B cell (primary cell): ENCODE data around the gene ACOXL. TPM values are rescaled to one million over a fixed set of nuclear protein-coding genes. Genes with fewer than 3 reads are reported as not detected.

ENCODE experiments used
- ATAC-seq: fragments of 200-7000 bp; cut with Tn5 transposase; one replicate; pipeline ENCODE4 v1.10.0; 2021; ENCODE audit warnings: low read depth, mild to moderate bottlenecking, moderate number of reproducible peaks, moderate library complexity
- CTCF ChIA-PET: fragments of 350-600 bp; sonication (Branson Sonifier 250); formaldehyde crosslinking; loops from one replicate; lab custom pipeline; 2021; ENCODE audit warnings: antibody characterized with exemption, inconsistent platforms; lab: Charles Lee
- POLR2A ChIA-PET: fragments of 350-600 bp; sonication (Branson Sonifier 250); formaldehyde crosslinking; loops from one replicate; lab custom pipeline; 2021; ENCODE audit warnings: antibody characterized with exemption; lab: Charles Lee
- DNase-seq: peaks from one replicate; pipeline ENCODE4 v3.0.0; 2013
- H2AFZ ChIP-seq: 2 replicates; pipeline ENCODE4 v1.6.1; 2012; ENCODE audit warnings: mild to moderate bottlenecking, low read depth, low read length; ENCODE audit not compliant: insufficient read depth, poor library complexity, severe bottlenecking
- H3K27ac ChIP-seq, 2 donors: 1 replicate in 1 of 2; 2 replicates in 1 of 2; pipeline ENCODE4 v1.5.1; 2012 to 2013; ENCODE audit warnings: low read length in 2 of 2, mild to moderate bottlenecking in 2 of 2, moderate library complexity in 1 of 2
- H3K27me3 ChIP-seq, 4 experiments: fragments of 200-600 bp in 1 of 4; sonication (generic) in 1 of 4; replicated peaks in 1 of 4; 1 replicate in 2 of 4; 2 replicates in 2 of 4; pipeline versions ENCODE4 v1.6.1 to v1.7.0; 2013 to 2016; ENCODE audit warnings: low read length in 3 of 4, mild to moderate bottlenecking in 2 of 4, mixed read lengths in 1 of 4, moderate library complexity in 1 of 4; ENCODE audit not compliant: insufficient read depth in 4 of 4, control insufficient read depth in 3 of 4; ENCODE audit errors: control extremely low read depth in 1 of 4
- H3K36me3 ChIP-seq, 2 experiments: replicated peaks in 1 of 2; 1 replicate in 1 of 2; 2 replicates in 1 of 2; pipeline versions ENCODE4 v1.6.1 to v1.7.1; 2013; ENCODE audit warnings: low read length in 1 of 2; ENCODE audit not compliant: insufficient read depth in 2 of 2, control insufficient read depth in 1 of 2; ENCODE audit errors: control extremely low read depth in 1 of 2, extremely low read depth in 1 of 2
- H3K4me1 ChIP-seq, 2 donors: fragments of 200-600 bp in 1 of 2; sonication (generic) in 1 of 2; 1 replicate in 1 of 2; 2 replicates in 1 of 2; pipeline versions ENCODE4 v1.5.1 to v1.6.1; 2013 to 2017; ENCODE audit warnings: low read length in 2 of 2; ENCODE audit not compliant: control insufficient read depth in 2 of 2, insufficient read depth in 2 of 2
- H3K4me2 ChIP-seq: replicated peaks from 2 replicates; pipeline ENCODE3; 2012; ENCODE audit warnings: mild to moderate bottlenecking, low read depth, low read length; ENCODE audit not compliant: poor library complexity, severe bottlenecking
- H3K4me3 ChIP-seq, 5 experiments: fragments of 200-600 bp in 1 of 5; sonication (generic) in 1 of 5; 1 replicate in 3 of 5; 2 replicates in 2 of 5; pipeline versions ENCODE4 v1.5.1 to v1.7.0; 2011 to 2016; ENCODE audit warnings: low read length in 4 of 5, mild to moderate bottlenecking in 4 of 5, low read depth in 2 of 5, control low read depth in 1 of 5, moderate library complexity in 1 of 5; ENCODE audit not compliant: insufficient read depth in 1 of 5; ENCODE audit errors: control extremely low read depth in 1 of 5, extremely low read depth in 1 of 5
- H3K79me2 ChIP-seq: fragments of 200-600 bp; sonication (generic); one replicate; pipeline ENCODE4 v1.6.0; 2016; ENCODE audit warnings: low read length; ENCODE audit not compliant: control insufficient read depth, insufficient read depth
- H3K9ac ChIP-seq: fragments of 200-600 bp; sonication (generic); 2 replicates; pipeline ENCODE4 v1.6.1; 2017; ENCODE audit warnings: mild to moderate bottlenecking, low read length, moderate library complexity
- H3K9me3 ChIP-seq, 3 donors: one replicate each; pipeline versions ENCODE4 v1.6.1 to v1.7.1; 2013; ENCODE audit warnings: low read length in 2 of 3; ENCODE audit not compliant: control insufficient read depth in 2 of 3, insufficient read depth in 1 of 3; ENCODE audit errors: control extremely low read depth in 1 of 3
- H4K20me1 ChIP-seq: 2 replicates; pipeline ENCODE4 v1.6.0; 2012; ENCODE audit warnings: mild to moderate bottlenecking, low read length; ENCODE audit not compliant: insufficient read depth, control insufficient read depth, poor library complexity, severe bottlenecking
- H3K27ac Mint-ChIP-seq: one replicate; pipeline ENCODE4 v1.8.0; 2021; ENCODE audit warnings: mixed read lengths
- H3K27me3 Mint-ChIP-seq: one replicate; pipeline ENCODE4 v1.8.0; 2021; ENCODE audit warnings: mixed read lengths
- H3K4me1 Mint-ChIP-seq: one replicate; pipeline ENCODE4 v1.8.0; 2021; ENCODE audit warnings: mixed read lengths
- H3K4me3 Mint-ChIP-seq: one replicate; pipeline ENCODE4 v1.8.0; 2021; ENCODE audit warnings: mixed read lengths
- H3K9me3 Mint-ChIP-seq: one replicate; pipeline ENCODE4 v1.8.0; 2022; ENCODE audit warnings: mixed read lengths; ENCODE audit not compliant: insufficient read depth
- CTCF ChIP-seq: fragments of 200-600 bp; IDR thresholded peaks from one replicate; pipeline ENCODE4 v1.8.0; 2022; ENCODE audit warnings: antibody characterized with exemption, mild to moderate bottlenecking
- EZH2 ChIP-seq: IDR thresholded peaks from 2 replicates; pipeline ENCODE4 v1.6.1; 2012; ENCODE audit warnings: borderline replicate concordance, low read depth, mild to moderate bottlenecking, moderate library complexity, low read length; ENCODE audit not compliant: insufficient read depth, poor library complexity, severe bottlenecking
- WGBS: methylation state at CpG from one replicate; pipeline ENCODE4 v1.1.5; 2013; ENCODE audit warnings: missing lambda C conversion rate; ENCODE audit not compliant: insufficient coverage; 5-methylcytosine and 5-hydroxymethylcytosine counted together
- intact Hi-C: fragments of 100-400 bp; cut with micrococcal nuclease; formaldehyde crosslinking; loops from one replicate; pipeline ENCODE4 v1.10.0; 2022
- polyA plus RNA-seq: library from polyadenylated mRNA; depleted of rRNA; stranded (reverse); fragments of >200 nt; gene quantifications from 2 replicates; pipeline ENCODE4 v1.2.3, GENCODE V29; 2012
- total RNA-seq, 2 donors: library from RNA; stranded (reverse); fragments of 120-200 nt in 1 of 2; gene quantifications; 1 replicate in 1 of 2; 2 replicates in 1 of 2; pipeline versions ENCODE4 v1.2.3 to v1.2.4, GENCODE V29; 2013 to 2022

The ACOXL gene
- total and polyA plus RNA-seq, 2 donors (not counting 1 experiment from before 2014, with no cell fraction given), result 0.06 TPM; not detected in 1

- 100% methylated on average over 8 of the region's 10 CpGs for WGBS
- H3K36me3 ChIP-seq, result peaks cover 0 to 17% of the 10 kb centered on the region in 2 experiments
- no peak for DNase-seq
- H3K4me3 Mint-ChIP-seq, result no peak overlapping the region
- H3K9me3 ChIP-seq, result peaks cover 0 to 3% (median 0%) of the 10 kb centered on the region in 3 donors
- TF ChIP-seq CTCF, result no peak
- no peak overlapping the region for H3K4me2 ChIP-seq
- no peaks in the 10 kb centered on the region for H3K9me3 Mint-ChIP-seq
- ChIA-PET CTCF (no interaction called here), POLR2A (interaction anchor here (0.5 kb wide), 1 partner anchor 45 kb away, joined by 3 read pairs; no protein-coding TSS in a partner anchor)
- H3K79me2 ChIP-seq, result peaks cover 30% of the 10 kb centered on the region
- H3K27ac ChIP-seq, result no peak overlapping the region
- H3K27me3 Mint-ChIP-seq, result no peaks in the 10 kb centered on the region
- H4K20me1 ChIP-seq, result peaks cover 46% of the 10 kb centered on the region
- H3K4me1 Mint-ChIP-seq, result no peaks in the 10 kb centered on the region
- peaks cover 0 to 4% of the 10 kb centered on the region in 2 donors for H3K4me1 ChIP-seq
- H3K4me3 ChIP-seq, result no peak overlapping the region
- no peak overlapping the region for H3K9ac ChIP-seq
- no peaks in the 10 kb centered on the region for H3K27me3 ChIP-seq
- H2AFZ ChIP-seq, result no peak overlapping the region
- intact Hi-C loops, result no loop called here
- H3K27ac Mint-ChIP-seq, result no peak overlapping the region
- no peak for ATAC-seq
Observed at GRCh38 chr2:111143107-111143842, 410.9 kb downstream of the ACOXL start.

DNA sequence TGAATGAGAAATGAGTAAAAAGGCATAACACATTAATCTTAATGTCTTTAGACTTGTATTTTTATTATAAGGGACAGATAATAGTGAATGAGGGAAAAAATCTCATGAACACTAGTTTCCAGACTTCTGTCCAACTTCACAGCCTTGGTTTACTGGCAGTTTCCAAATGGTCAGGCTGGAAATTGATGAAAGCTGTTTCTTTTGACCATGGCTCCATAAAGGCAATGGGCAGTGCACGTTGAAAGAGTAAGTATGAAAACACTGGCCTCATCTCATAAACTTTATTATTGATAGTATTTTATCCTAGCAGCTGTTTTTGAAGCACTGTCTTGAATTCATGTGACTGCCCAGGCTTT is 411.4 kb downstream of the ACOXL start:
- H3K4me1 Mint-ChIP-seq, result no peaks in the 10 kb centered on the region
- no CpG with 5 or more reads among the region's 1 CpG for WGBS
- no peaks in the 10 kb centered on the region for H3K27me3 Mint-ChIP-seq
- ChIA-PET POLR2A (no interaction called here), CTCF (no interaction called here)
- H3K4me2 ChIP-seq, result no peak overlapping the region
- intact Hi-C loops, result no loop called here
- TF ChIP-seq CTCF (no peak), EZH2 (no peak)
- H3K27ac ChIP-seq, result no peak overlapping the region
- peaks cover 28% of the 10 kb centered on the region for H3K79me2 ChIP-seq
- H3K36me3 ChIP-seq, result peaks cover 0 to 16% of the 10 kb centered on the region in 2 experiments
- H3K27me3 ChIP-seq, result no peaks in the 10 kb centered on the region
- H3K27ac Mint-ChIP-seq, result no peak overlapping the region
- no peak overlapping the region for H3K4me3 Mint-ChIP-seq
- no peak overlapping the region for H3K4me3 ChIP-seq
- peaks cover 0 to 3% (median 0%) of the 10 kb centered on the region in 3 donors for H3K9me3 ChIP-seq
- ATAC-seq (no peak), DNase-seq (no peak)
- no peaks in the 10 kb centered on the region for H3K9me3 Mint-ChIP-seq
- no peak overlapping the region for H2AFZ ChIP-seq
- peaks cover 46% of the 10 kb centered on the region for H4K20me1 ChIP-seq
- H3K4me1 ChIP-seq, result peaks cover 3 to 9% of the 10 kb centered on the region in 2 donors
- H3K9ac ChIP-seq, result no peak overlapping the region
